HG02981 (cell line): ENCODE measurements around the gene CCDC192.

Experiments used
- ATAC-seq: cut with Tn5 transposase; IDR thresholded peaks from one replicate; pipeline ENCODE4 v1.9.1; 2021; ENCODE audit warnings: mild to moderate bottlenecking, moderate library complexity; ENCODE audit not compliant: unreplicated experiment

Gene CCDC192

DNA sequence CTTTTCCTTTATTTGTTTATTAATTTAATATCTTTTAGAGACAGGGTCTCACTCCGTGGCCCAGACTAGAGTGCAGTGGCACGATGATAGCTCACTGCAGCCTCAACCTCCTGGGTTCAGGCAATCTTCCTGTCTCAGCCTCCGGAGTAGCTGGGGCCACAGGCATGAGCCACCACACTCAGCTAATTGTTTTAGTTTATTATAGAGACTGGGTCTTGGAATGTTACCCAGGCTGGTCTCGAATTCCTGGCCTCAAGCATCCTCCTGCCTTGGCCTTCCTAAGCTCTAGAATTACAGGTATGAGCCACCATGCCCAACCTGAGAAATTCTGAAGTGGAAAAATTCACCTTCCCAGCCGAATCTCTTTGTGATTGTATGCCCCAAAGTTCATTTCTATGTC lies 240.9 kb downstream of the CCDC192 start:
- no peak for ATAC-seq

GRCh38 chr5:127947941-127948340 lies 244.8 kb downstream of the CCDC192 start:
- no peak for ATAC-seq

DNA sequence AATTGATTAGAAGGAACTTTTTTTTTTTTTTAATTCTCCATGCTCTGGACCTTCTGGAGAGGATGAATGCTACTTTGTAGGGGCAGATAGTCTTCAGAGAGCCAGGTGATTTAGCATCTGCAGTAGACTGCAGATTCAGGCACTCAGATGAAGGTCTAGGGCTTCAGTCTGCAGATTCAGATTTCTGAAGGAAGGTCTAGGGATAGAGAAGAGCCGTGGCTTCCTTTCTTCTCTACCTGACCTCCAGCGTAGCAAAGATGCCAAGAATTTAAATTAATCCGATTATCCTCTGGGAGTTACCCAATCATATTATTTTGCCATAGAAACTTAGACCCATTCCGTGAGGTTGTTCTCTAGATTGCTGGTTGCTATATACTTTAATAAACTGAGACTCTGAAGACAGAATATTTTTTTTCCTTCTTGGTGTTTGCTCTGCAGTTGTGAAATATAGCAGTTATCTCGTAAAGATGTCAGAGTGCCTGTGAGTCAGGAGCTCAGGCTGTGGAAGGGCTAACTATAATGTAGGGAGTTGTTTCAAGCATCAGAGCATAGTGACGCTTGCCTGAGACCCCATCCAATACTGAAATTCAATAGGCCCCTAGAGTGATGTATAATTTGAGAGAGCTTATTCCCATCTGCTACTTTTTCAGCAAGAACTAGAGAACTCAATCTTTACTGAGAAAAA lies 247.7 kb downstream of the CCDC192 start:
- no peak for ATAC-seq

- ATAC-seq: no peak
Measured at GRCh38 chr5:127951791-127952190, 248.6 kb downstream of the CCDC192 start.

DNA sequence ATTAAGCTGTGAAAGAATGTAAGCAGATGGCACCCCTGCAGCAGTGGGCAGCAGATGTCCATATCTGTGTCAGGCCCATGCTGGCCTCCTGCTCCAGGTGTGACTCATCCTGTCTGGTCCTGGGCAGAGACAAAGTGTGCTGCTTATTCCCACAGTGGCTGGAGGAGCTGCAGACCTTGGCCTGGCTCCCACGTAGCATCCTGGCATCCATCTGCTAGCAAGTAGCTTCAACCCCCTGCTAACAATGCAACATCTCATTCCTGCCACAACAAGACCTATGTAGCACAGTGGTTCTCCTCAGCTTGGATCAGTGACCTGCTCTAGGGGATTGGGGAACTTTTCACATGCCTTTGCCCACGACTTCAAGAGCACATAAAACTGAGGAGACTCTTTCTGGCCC lies 254.0 kb downstream of the CCDC192 start:
- no peak for ATAC-seq

GRCh38 chr5:127957701-127958239 lies 254.6 kb downstream of the CCDC192 start:
- no peak for ATAC-seq

DNA sequence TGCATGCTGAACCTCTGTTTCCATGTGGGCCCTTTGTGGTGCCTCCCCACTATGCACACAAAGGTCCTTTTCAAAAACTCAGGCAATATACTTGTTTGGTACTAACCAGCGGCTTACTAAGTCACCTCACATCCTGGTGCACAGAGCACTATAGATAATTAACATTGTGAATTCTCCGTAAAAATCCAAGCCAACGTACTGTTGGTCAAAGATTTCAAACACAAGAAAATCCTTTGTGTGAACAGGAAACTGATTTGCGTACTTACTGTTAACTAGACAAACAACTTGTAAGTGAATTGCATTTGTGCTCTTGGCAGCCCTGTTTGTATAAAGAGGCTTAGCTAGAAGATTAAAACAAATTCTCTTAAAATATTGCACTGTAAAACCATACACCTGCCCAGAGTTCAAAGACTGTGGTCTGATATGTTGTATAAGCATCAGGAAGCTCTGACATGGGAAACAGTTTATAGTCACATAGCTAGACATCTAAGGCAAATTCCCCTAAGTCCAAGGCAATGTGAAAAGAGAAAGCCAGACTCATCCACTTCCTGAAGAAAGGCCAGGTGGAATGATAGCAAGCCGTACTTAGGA lies 255.3 kb downstream of the CCDC192 start:
- no peak for ATAC-seq

DNA sequence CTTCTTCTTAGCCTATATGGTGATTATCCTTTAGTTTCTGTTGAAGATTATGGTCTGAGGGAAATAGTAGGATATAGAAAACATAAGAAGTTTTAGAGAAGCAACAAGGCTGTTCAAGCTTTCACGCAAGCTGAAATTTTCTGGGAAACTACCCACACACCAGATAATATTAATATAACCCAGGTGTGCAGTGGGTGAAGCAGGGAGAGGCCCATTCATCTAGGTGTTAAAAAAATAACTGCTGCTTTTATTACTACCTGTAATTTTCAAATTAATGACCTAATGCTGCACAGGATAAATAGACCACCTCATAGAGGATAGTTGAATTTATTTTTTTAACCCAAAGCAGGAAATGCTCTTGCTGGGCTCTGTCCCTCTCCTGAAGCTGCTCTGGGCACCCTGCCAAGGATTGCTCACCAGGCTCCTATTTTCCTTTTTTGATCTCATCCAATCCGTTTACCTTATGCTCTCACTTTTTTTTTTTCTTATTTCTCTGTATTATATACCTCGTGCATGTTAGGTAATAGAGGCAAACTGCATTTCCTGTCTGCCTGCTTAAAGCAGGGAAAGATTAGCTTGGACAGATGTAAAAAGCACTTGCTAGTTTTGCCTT lies 256.1 kb downstream of the CCDC192 start:
- no peak for ATAC-seq

DNA sequence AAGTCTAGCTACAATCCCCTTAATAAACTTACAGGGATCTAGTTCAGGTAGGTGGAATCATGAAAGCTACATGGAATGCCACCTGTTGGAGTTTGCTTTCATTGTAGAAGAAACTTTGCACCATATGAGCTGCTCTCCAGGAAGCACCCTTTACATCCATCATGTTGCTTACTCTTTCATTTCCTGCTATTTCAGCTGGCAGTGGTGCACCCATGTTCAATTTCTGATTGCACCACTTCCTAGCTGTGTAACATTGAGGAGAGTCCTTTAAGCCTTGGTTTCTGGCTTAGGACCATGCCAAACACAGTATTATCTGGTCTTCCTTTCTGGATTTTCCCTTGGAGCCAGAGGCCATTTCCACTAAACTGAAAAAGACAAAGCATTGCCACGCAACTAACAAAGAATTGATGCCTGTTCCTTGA lies 257.1 kb downstream of the CCDC192 start:
- ATAC-seq: no peak

DNA sequence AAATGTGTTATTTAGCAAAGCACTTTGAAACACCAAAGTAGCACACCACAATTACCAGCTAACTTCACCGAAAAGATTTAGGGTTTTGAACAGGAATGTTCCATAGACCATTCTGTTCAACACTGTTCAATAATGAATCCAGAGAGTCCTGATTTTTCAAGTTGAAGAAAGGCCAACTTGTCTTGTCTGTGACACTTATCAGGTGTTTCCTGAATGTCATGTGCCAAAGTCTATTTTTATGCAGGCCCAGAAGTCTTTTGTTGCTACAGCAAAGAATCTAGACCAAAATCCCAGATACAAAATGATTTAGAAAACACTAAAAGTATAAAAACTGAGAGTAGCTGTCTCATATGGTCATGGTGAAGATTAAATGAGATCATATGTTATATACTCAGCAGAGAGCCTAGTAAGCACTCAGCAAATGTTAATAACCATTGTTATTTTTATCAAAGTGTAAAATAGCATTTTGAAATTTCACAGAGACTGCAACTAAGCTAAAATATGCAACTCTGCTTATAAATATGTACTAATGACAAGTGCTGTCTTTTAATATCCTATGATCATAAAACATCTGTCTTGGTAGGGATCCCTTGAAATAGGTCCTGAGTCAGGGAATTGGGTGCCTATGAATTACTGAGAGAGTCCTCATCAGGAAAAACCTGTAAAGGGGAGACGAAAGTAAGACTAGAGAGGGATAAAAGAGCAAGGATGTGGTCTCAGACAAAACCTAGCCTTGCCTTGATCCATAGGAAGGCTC lies 258.0 kb downstream of the CCDC192 start:
- ATAC-seq: no peak

GRCh38 chr5:127961763-127962145 lies 258.6 kb downstream of the CCDC192 start:
- ATAC-seq: no peak

- ATAC-seq: no peak
Measured at GRCh38 chr5:127962491-127962890, 259.3 kb downstream of the CCDC192 start.

DNA sequence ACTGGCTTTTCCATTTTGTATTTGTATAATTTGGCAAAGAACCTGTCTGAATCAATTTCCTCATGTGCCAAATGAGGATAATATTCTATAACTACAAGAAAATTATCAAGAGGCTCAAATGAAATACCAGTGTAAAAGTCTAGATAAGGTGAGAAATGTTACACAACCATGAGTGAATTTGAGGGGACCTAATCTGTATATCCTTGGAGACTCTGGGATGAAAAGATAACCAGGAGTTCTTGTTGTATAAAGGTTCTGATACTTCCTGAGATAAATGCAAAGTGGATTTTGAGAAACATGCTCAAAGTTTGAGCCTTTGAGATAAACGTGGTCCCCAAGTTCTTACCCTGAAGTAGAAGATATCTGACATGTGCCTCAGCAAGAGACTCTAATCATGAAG lies 260.0 kb downstream of the CCDC192 start:
- ATAC-seq: no peak

GRCh38 chr5:127963931-127964330 lies 260.7 kb downstream of the CCDC192 start:
- ATAC-seq: no peak

- no peak for ATAC-seq
Measured at GRCh38 chr5:127967323-127967982, 264.3 kb downstream of the CCDC192 start.

- no peak for ATAC-seq
Measured at GRCh38 chr5:127967983-127968592, 264.9 kb downstream of the CCDC192 start.

- ATAC-seq: no peak
Measured at GRCh38 chr5:127969002-127969401, 265.8 kb downstream of the CCDC192 start.

DNA sequence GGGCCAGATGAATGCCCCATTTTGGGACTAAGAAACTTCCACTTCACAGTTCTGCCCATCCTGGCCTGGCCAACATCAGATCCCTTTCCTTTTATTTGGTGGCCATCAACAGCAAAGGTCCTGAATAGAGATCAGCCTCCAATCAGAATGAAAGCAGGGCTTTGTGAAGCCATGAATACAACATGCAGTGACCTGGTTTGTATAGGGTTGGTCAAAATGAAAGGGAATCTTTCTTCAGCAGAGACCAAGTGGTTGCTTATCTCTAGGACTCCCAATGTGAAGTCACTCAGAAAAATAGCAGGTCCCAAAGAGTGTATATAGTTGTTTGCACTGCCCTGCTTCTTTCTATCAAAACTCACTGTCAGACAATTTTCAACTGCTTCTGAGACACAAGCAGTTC lies 266.5 kb downstream of the CCDC192 start:
- ATAC-seq: no peak

DNA sequence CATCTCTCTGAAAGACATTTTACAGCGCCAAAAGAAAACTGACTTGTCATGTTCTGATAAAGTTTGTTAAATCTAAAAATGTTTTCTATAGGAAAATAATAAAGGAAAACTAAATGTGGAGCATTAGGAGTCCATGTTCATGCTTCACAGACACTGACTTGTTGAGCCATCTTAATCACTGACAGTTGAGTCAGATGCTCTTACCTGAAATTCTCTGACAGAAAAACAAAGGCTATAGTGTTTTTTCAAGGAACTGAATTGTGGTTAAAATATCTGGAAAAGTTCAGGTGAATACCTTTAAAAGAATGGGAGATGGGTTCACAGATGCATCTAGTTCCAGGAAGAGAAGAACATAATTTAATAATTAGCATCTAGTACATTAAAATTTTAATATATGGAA lies 266.9 kb downstream of the CCDC192 start:
- no peak for ATAC-seq

DNA sequence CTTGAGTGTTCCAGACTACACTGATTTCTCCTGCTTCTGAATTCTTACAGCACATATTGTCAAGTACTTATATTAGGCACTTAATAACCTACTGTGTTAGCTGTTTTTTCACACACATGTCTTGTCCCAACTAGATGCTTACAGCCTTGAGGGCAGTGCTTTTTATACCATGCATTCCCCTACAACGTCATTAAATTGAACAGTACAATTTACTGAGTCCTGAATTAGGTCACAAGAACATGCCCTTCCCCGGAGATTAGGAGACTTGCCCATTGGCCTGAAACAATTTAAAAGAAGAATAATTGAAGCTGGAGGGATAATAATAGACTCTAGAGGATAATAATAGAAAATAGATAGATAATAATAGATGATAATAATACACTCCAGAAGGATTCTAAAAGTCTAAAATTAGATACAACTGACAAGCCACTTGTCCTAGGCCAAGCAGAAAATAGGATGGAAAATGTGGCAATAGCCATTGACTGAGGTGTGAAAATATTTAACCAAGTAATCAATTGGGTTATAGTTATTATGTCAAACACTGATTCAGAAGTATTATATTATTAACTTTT lies 267.7 kb downstream of the CCDC192 start:
- ATAC-seq: no peak
